RWPE2 (cell line): ENCODE measurements around the gene ANK3.

Experiments used
- ATAC-seq: fragments of 200-7000 bp; cut with Tn5 transposase; 3 replicates; pipeline ENCODE4 v1.9.1; 2021; ENCODE audit warnings: low read depth
- DNase-seq: peaks from one replicate; pipeline ENCODE4 v3.0.0-alpha.2; 2020; ENCODE audit warnings: low spot score
- H3K27ac ChIP-seq: fragments of 450-650 bp; 2 replicates; pipeline ENCODE4 v1.5.1; 2017; ENCODE audit warnings: mild to moderate bottlenecking; ENCODE audit not compliant: poor library complexity, severe bottlenecking
- H3K27me3 ChIP-seq: fragments of 250-450 bp; sonication (Bioruptor Pico); 2 replicates; pipeline ENCODE4 v1.5.1; 2021; ENCODE audit warnings: mild to moderate bottlenecking, moderate library complexity; ENCODE audit not compliant: insufficient read depth, poor library complexity, severe bottlenecking
- H3K36me3 ChIP-seq: fragments of 250-450 bp; sonication (Bioruptor Pico); 2 replicates; pipeline ENCODE4 v1.5.1; 2020; ENCODE audit warnings: low read depth, mild to moderate bottlenecking, moderate library complexity
- H3K4me1 ChIP-seq: fragments of 250-450 bp; sonication (Bioruptor Pico); 2 replicates; pipeline ENCODE4 v1.5.1; 2021; ENCODE audit warnings: mild to moderate bottlenecking, moderate library complexity; ENCODE audit not compliant: insufficient read depth, poor library complexity, severe bottlenecking
- H3K4me3 ChIP-seq: fragments of 250-450 bp; sonication (Bioruptor Pico); 2 replicates; pipeline ENCODE4 v1.5.1; 2021; ENCODE audit warnings: mild to moderate bottlenecking, moderate library complexity; ENCODE audit not compliant: severe bottlenecking
- H3K9me3 ChIP-seq: fragments of 250-450 bp; sonication (Bioruptor Pico); 2 replicates; pipeline ENCODE4 v1.5.1; 2021; ENCODE audit warnings: mild to moderate bottlenecking, moderate library complexity; ENCODE audit not compliant: severe bottlenecking
- CTCF ChIP-seq: fragments of 450-650 bp; IDR thresholded peaks from one replicate; pipeline ENCODE4 v1.5.1; 2017; ENCODE audit warnings: mild to moderate bottlenecking, moderate library complexity; ENCODE audit not compliant: poor library complexity, severe bottlenecking

Gene ANK3

DNA sequence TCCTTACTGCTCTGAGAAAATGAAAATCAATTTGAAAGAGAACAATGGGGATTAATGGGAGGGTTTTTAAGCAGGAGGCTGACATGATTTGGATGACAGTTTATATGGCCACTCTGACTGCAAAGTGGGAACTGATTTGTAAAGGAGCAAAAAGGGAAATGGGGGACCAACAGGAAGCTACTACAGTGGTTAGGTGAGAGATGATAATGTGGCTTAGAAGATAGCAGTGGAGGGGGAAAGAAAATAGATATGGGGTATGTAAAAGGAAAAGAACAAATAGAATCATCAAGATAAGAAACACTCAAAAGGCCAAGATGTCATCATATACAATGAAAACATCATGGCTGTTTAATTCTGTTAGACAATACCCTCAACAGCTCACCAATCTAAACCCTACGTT is 177.5 kb downstream of the ANK3 start:
- no peaks in the 10 kb centered on the region for H3K4me1 ChIP-seq
- DNase-seq, result no peak
- no peak for TF ChIP-seq CTCF
- H3K27ac ChIP-seq, result no peak overlapping the region
- H3K27me3 ChIP-seq, result no peaks in the 10 kb centered on the region
- H3K36me3 ChIP-seq, result no peaks in the 10 kb centered on the region
- no peak for ATAC-seq
- H3K4me3 ChIP-seq, result no peak overlapping the region
- H3K9me3 ChIP-seq, result no peaks in the 10 kb centered on the region

- Histone ChIP-seq H3K4me1 (no peaks in the 10 kb centered on the region), H3K9me3 (no peaks in the 10 kb centered on the region), H3K27me3 (no peaks in the 10 kb centered on the region), H3K36me3 (no peaks in the 10 kb centered on the region), H3K27ac (no peak overlapping the region), H3K4me3 (no peak overlapping the region)
- no peak for TF ChIP-seq CTCF
- DNase-seq (no peak), ATAC-seq (no peak)
Measured at GRCh38 chr10:60209874-60210570, 179.7 kb downstream of the ANK3 start.

DNA sequence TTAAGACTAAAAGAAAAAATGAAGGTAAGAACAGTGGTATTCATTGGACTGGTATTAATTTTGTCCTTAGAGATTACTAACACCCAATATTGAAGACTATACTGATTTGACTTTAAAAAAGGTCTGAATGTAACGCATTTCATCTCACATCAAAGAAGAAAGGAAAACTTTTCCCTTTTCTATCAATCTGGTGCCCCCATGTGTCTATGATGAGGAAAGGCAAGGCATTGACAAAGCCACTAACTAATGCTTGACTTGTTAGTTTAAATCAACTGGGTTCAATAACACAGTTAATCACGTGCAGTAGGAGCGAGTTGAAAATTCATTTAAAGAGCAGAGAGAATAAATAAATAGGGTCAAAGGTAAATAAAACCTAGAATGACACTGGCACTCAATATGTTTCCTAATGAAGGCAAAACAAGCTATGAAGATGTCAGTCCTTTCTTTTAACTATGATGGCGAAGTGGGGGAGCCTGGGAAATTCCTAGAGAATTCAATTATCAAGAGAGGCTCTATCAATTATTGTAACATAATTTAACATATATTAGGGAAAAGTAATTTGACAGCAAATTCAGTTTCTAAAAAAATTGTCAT is 180.9 kb downstream of the ANK3 start:
- Histone ChIP-seq H3K4me1 (no peaks in the 10 kb centered on the region), H3K27me3 (no peaks in the 10 kb centered on the region), H3K9me3 (no peaks in the 10 kb centered on the region), H3K4me3 (no peak overlapping the region), H3K36me3 (no peaks in the 10 kb centered on the region), H3K27ac (no peak overlapping the region)
- DNase-seq, result no peak
- ATAC-seq, result 0 out of 3 replicates have a peak, but pooled peaks have one; percentile 40
- TF ChIP-seq CTCF, result peak; percentile 84

DNA sequence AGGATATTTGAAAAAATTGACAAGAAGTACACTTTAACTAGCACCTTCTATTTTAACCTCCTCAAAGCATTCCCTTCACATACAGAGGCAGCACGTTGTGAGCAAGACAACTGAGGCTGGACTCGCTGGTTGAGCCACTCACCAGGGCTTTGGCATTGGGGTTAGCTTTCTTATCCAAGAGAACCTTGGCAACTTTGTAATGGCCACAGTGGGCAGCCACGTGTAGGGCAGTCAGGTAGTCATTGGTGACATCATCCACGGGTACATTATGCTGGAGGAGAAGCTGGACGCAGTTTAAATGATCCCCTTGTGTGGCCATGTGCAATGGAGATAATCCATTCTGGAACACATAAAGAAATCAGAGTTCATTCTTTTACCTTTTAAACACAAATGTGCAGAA is 181.8 kb downstream of the ANK3 start:
- H3K4me1 ChIP-seq, result no peaks in the 10 kb centered on the region
- H3K36me3 ChIP-seq, result no peaks in the 10 kb centered on the region
- no peaks in the 10 kb centered on the region for H3K9me3 ChIP-seq
- DNase-seq (no peak), ATAC-seq (no peak)
- no peak overlapping the region for H3K27ac ChIP-seq
- no peak overlapping the region for H3K4me3 ChIP-seq
- no peaks in the 10 kb centered on the region for H3K27me3 ChIP-seq
- TF ChIP-seq CTCF, result no peak

DNA sequence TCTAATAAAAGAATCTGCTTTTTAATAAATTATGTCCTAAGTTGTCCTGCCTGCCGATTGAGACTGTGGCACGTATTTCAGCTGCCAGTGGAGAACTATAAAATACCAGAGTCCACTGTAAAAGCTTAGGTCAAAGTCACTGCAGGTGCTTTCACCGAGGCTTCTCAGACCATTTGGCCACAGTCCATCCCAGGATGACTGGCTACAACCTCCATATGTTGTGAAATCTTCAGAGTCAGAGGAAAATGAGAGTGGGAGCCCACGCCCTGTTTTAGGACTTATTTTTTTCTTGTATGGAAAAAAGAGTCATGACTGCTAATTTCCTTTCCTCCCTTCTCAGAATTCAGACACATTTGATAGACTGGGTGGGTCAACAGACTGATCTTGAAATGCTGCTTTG is 182.9 kb downstream of the ANK3 start:
- no peak for TF ChIP-seq CTCF
- H3K36me3 ChIP-seq, result no peaks in the 10 kb centered on the region
- H3K27me3 ChIP-seq, result no peaks in the 10 kb centered on the region
- DNase-seq (no peak), ATAC-seq (no peak)
- H3K27ac ChIP-seq, result no peak overlapping the region
- no peaks in the 10 kb centered on the region for H3K4me1 ChIP-seq
- H3K4me3 ChIP-seq, result no peak overlapping the region
- no peaks in the 10 kb centered on the region for H3K9me3 ChIP-seq
